ENCODE results near the gene DCAF6.
"Not testable (repeated sequence)": the region's sequence is repeated elsewhere in the genome, so short reads cannot be mapped to it uniquely, and the experiment has no call there.

Gene DCAF6

GRCh38 chr1:167924102-167924501, 12.4 kb upstream of the DCAF6 start:
- no peak for DNase-seq (ENCODE audit: low read depth)
- H3K4me3 ChIP-seq (ENCODE audit: control insufficient read depth, low read depth, low read length), result no peak overlapping the region
- TF ChIP-seq CTCF (conservative IDR thresholded peaks at IDR 0.05; ENCODE audit: control insufficient read depth, insufficient read depth, low read depth, low read length), result no peak

- H3K4me3 ChIP-seq (ENCODE audit: control insufficient read depth, low read depth, low read length), result no peak overlapping the region
- TF ChIP-seq CTCF (conservative IDR thresholded peaks at IDR 0.05; ENCODE audit: control insufficient read depth, insufficient read depth, low read depth, low read length), result no peak
- DNase-seq (ENCODE audit: low read depth), result no peak
These were observed 11.8 kb upstream of the DCAF6 start for GRCh38 chr1:167924543-167925231.

GRCh38 chr1:167926486-167926997, 9.9 kb upstream of the DCAF6 start:
- TF ChIP-seq CTCF (conservative IDR thresholded peaks at IDR 0.05; ENCODE audit: control insufficient read depth, insufficient read depth, low read depth, low read length), result no peak
- no peak overlapping the region for H3K4me3 ChIP-seq (ENCODE audit: control insufficient read depth, low read depth, low read length)
- no peak for DNase-seq (ENCODE audit: low read depth)

- no peak overlapping the region for H3K4me3 ChIP-seq (ENCODE audit: control insufficient read depth, low read depth, low read length)
- DNase-seq (ENCODE audit: low read depth), result no peak
- TF ChIP-seq CTCF (conservative IDR thresholded peaks at IDR 0.05; ENCODE audit: control insufficient read depth, insufficient read depth, low read depth, low read length), result no peak
These were observed 9.3 kb upstream of the DCAF6 start for GRCh38 chr1:167927046-167927754.

GRCh38 chr1:167928457-167928852, 8.0 kb upstream of the DCAF6 start:
- TF ChIP-seq CTCF (conservative IDR thresholded peaks at IDR 0.05; ENCODE audit: control insufficient read depth, insufficient read depth, low read depth, low read length), result no peak
- DNase-seq (ENCODE audit: low read depth), result no peak
- no peak overlapping the region for H3K4me3 ChIP-seq (ENCODE audit: control insufficient read depth, low read depth, low read length)

- not testable (repeated sequence) for H3K4me3 ChIP-seq (ENCODE audit: control insufficient read depth, low read depth, low read length); DNase-seq (ENCODE audit: low read depth)
These were observed 7.6 kb upstream of the DCAF6 start for GRCh38 chr1:167928919-167929318.

- no peak overlapping the region for H3K4me3 ChIP-seq (ENCODE audit: control insufficient read depth, low read depth, low read length)
- no peak for TF ChIP-seq CTCF (conservative IDR thresholded peaks at IDR 0.05; ENCODE audit: control insufficient read depth, insufficient read depth, low read depth, low read length)
- no peak for DNase-seq (ENCODE audit: low read depth)
These were observed 6.8 kb upstream of the DCAF6 start for GRCh38 chr1:167929725-167930124.
